DOHH2 (cell line): ENCODE data around the gene OXTR.

Experiments used
- EZH2phosphoT487 ChIP-seq: fragments of 200-600 bp; sonication (generic); IDR thresholded peaks from 2 replicates; pipeline ENCODE4 v1.6.1; 2017; ENCODE audit warnings: borderline replicate concordance, mild to moderate bottlenecking, antibody characterized with exemption, low read length, moderate library complexity, mixed read lengths
- TF ChIP-seq, protein P1 (sequence below): fragments of 200-600 bp; sonication (generic); IDR thresholded peaks from one replicate; pipeline ENCODE4 v1.5.1; 2014; ENCODE audit warnings: antibody characterized with exemption, mild to moderate bottlenecking, low read depth, low read length; ENCODE audit not compliant: poor library complexity, severe bottlenecking

DNA sequence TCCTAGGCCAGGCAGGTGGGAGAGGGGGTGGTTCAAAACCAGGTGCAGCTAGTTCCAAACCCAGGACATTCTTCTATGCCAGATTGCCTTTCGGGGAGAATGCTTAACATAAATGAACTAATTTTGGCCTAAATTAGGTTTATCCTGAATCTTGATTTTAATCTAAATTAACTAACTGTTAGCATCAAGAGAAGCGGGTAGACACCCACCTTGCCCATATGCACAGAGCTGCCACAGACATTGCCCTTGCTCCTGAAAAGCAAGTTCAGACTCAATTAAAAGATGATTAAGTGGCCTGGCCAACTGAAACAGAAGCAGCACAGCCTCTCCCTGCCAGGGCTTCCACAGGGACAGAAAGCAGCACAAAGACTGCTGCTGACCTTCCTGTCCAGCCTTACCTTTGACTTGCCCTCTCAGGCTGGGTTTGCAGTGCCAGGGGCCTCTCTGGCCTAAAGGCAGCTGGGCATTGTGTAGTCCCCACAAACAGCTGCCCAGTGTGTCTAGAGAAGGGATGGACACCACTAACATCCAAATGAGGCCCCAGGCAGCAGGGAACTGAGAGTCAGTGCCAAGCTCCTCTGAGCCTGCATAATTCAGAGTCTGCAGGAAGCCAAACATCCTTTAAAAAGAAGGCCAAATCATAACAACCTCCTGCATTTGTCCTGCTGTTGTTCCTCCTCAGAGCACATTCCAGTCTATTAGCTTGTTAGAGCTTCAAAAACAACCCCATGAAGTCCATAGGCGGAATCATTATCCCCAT lies 15.4 kb upstream of the OXTR start:
- TF ChIP-seq, protein P1, sequence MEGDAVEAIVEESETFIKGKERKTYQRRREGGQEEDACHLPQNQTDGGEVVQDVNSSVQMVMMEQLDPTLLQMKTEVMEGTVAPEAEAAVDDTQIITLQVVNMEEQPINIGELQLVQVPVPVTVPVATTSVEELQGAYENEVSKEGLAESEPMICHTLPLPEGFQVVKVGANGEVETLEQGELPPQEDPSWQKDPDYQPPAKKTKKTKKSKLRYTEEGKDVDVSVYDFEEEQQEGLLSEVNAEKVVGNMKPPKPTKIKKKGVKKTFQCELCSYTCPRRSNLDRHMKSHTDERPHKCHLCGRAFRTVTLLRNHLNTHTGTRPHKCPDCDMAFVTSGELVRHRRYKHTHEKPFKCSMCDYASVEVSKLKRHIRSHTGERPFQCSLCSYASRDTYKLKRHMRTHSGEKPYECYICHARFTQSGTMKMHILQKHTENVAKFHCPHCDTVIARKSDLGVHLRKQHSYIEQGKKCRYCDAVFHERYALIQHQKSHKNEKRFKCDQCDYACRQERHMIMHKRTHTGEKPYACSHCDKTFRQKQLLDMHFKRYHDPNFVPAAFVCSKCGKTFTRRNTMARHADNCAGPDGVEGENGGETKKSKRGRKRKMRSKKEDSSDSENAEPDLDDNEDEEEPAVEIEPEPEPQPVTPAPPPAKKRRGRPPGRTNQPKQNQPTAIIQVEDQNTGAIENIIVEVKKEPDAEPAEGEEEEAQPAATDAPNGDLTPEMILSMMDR, result no peak
- TF ChIP-seq EZH2phosphoT487, result no peak
